HepG2 (cell line): ENCODE results near the gene NRSN2. TPM values are rescaled to one million over a fixed set of nuclear protein-coding genes. Genes with fewer than 3 reads are reported as not detected.

Source experiments
- ATAC-seq: fragments of 200-7000 bp; cut with Tn5 transposase; 3 replicates; pipeline ENCODE4 v1.9.1; 2020; ENCODE audit warnings: mild to moderate bottlenecking, moderate library complexity
- BruUV-seq: library from RNA; stranded (reverse); fragments of 400-500 nt; replicated peaks from 2 replicates; lab custom pipeline; 2021; lab: Mats Ljungman, UMichigan
- CTCF ChIA-PET: fragments of 300-600 bp; formaldehyde crosslinking; extraction: SDS; loops from one replicate; lab custom pipeline; 2021; ENCODE audit warnings: low total read pairs, inconsistent platforms, low intra/inter-chr PET ratio; lab: Yijun Ruan, JAX
- POLR2A ChIA-PET: fragments of 350-600 bp; sonication (Branson Sonifier 250); formaldehyde crosslinking; loops from one replicate; lab custom pipeline; 2020; ENCODE audit warnings: antibody characterized with exemption, inconsistent platforms; lab: Yijun Ruan, JAX
- DNase-seq: peaks from one replicate; pipeline ENCODE4 v3.0.0-alpha.2; 2015; ENCODE audit warnings: low spot score
- FAIRE-seq: peaks from 3 replicates; lab custom pipeline; 2011; peaks lifted over from hg19 to GRCh38; lab: Jason Lieb, UNC
- H2AFZ ChIP-seq: one replicate; pipeline ENCODE4 v1.6.1; 2011; ENCODE audit warnings: low read length, inconsistent platforms
- H3K27ac ChIP-seq: fragments of 300-600 bp; 3 replicates; pipeline ENCODE4 v1.8.0; 2011; ENCODE audit warnings: mixed run types, mild to moderate bottlenecking, mixed read lengths, low read length, inconsistent platforms; ENCODE audit not compliant: insufficient read depth; ENCODE audit errors: extremely low read length
- H3K27me3 ChIP-seq, 2 experiments: fragments of 200-600 bp in 1 of 2; 2 replicates in 1 of 2; 3 replicates in 1 of 2; pipeline versions ENCODE4 v1.6.0 to v1.8.0; 2011; ENCODE audit warnings: low read length in 2 of 2, mild to moderate bottlenecking in 2 of 2, moderate library complexity in 2 of 2, inconsistent platforms in 1 of 2; ENCODE audit not compliant: insufficient read depth in 2 of 2, control insufficient read depth in 1 of 2
- H3K36me3 ChIP-seq, 2 experiments: fragments of 200-600 bp in 1 of 2; replicated peaks in 1 of 2; 2 replicates in 1 of 2; 3 replicates in 1 of 2; pipeline versions ENCODE4 v1.5.1 to v1.8.0; 2011; ENCODE audit warnings: low read length in 2 of 2, inconsistent platforms in 1 of 2; ENCODE audit not compliant: insufficient read depth in 2 of 2, control insufficient read depth in 1 of 2
- H3K4me1 ChIP-seq: 2 replicates; pipeline ENCODE4 v1.5.1; 2012; ENCODE audit warnings: low read length, inconsistent platforms; ENCODE audit not compliant: insufficient read depth
- H3K4me2 ChIP-seq: 2 replicates; pipeline ENCODE4 v1.6.0; 2011; ENCODE audit warnings: low read depth, low read length, inconsistent platforms
- H3K4me3 ChIP-seq, 3 experiments: fragments of 200-600 bp in 1 of 3; sonication (generic), shearing (Covaris generic) in 1 of 3; replicated peaks in 1 of 3; 2 replicates each; pipeline ENCODE4 v1.5.1; 2011 to 2016; ENCODE audit warnings: low read length in 3 of 3, inconsistent platforms in 2 of 3, low read depth in 2 of 3, mild to moderate bottlenecking in 2 of 3, control low read depth in 1 of 3, mixed read lengths in 1 of 3; ENCODE audit not compliant: insufficient read depth in 1 of 3
- H3K79me2 ChIP-seq: one replicate; pipeline ENCODE4 v1.6.1; 2011; ENCODE audit warnings: low read length, inconsistent platforms; ENCODE audit not compliant: insufficient read depth
- H3K9ac ChIP-seq: 2 replicates; pipeline ENCODE4 v1.6.0; 2011; ENCODE audit warnings: mild to moderate bottlenecking, low read depth, low read length, inconsistent platforms; ENCODE audit not compliant: insufficient read depth
- H3K9me3 ChIP-seq: 2 replicates; pipeline ENCODE4 v1.5.1; 2012; ENCODE audit warnings: mild to moderate bottlenecking, low read length
- H4K20me1 ChIP-seq: 2 replicates; pipeline ENCODE4 v1.6.0; 2011; ENCODE audit warnings: inconsistent platforms, mild to moderate bottlenecking, low read length, moderate library complexity; ENCODE audit not compliant: insufficient read depth
- CCAR2 ChIP-seq: fragments of 200-400 bp; formaldehyde crosslinking; optimal IDR thresholded peaks from 2 replicates; pipeline ENCODE3; 2018; ENCODE audit warnings: low read depth, mild to moderate bottlenecking, low read length, moderate library complexity
- FUBP1 ChIP-seq: sonication (generic); formaldehyde crosslinking; IDR thresholded peaks from 2 replicates; pipeline ENCODE4 v1.5.1; 2020; ENCODE audit warnings: missing genetic modification reagents, mild to moderate bottlenecking, borderline replicate concordance
- MBD4 ChIP-seq: IDR thresholded peaks from 2 replicates; pipeline ENCODE4 v1.6.1; 2012; ENCODE audit warnings: low read length, inconsistent platforms, borderline replicate concordance
- NRL ChIP-seq: sonication (generic); formaldehyde crosslinking; IDR thresholded peaks from 2 replicates; pipeline ENCODE4 v1.5.0; 2020; ENCODE audit warnings: missing genetic modification reagents, mild to moderate bottlenecking, moderate library complexity, borderline replicate concordance
- SETDB1 ChIP-seq: sonication (generic); formaldehyde crosslinking; IDR thresholded peaks from 2 replicates; pipeline ENCODE4 v1.5.1; 2020; ENCODE audit warnings: missing genetic modification reagents, mild to moderate bottlenecking, borderline replicate concordance
- ZC3H4 ChIP-seq: sonication (generic); formaldehyde crosslinking; IDR thresholded peaks from 2 replicates; pipeline ENCODE4 v1.4.0; 2020; ENCODE audit warnings: missing genetic modification reagents, borderline replicate concordance
- ZNF646 ChIP-seq: sonication (generic); formaldehyde crosslinking; IDR thresholded peaks from 2 replicates; pipeline ENCODE4 v1.9.0; 2021; ENCODE audit warnings: mild to moderate bottlenecking, missing genetic modification reagents
- WGBS: methylation state at CpG from one replicate; pipeline ENCODE4 v1.1.6; 2017; ENCODE audit warnings: low lambda C conversion rate; 5-methylcytosine and 5-hydroxymethylcytosine counted together
- in situ Hi-C: cut with HindIII; loops from 2 replicates; pipeline ENCODE4 v1.10.0; 2017; ENCODE audit warnings: low pct_unique_long_range_greater_than_20kb; ENCODE audit not compliant: extremely low pct_ligation_motif_present
- intact Hi-C: fragments of 100-400 bp; cut with micrococcal nuclease; formaldehyde crosslinking; loops from one replicate; pipeline ENCODE4 v1.10.0; 2022; ENCODE audit not compliant: unreplicated experiment
- polyA plus RNA-seq, 8 experiments: library from polyadenylated mRNA; depleted of rRNA in 3 of 8; stranded (reverse) in 7 of 8; unstranded in 1 of 8; fragments of >200 nt; fragmentation: Illumina TruSeq in 4 of 8; extraction: Trizol in 4 of 8; gene quantifications; 2 replicates each; pipeline versions ENCODE4 v1.2.1 to v1.2.3, GENCODE V29; 2011 to 2016; ENCODE audit warnings: low read depth in 4 of 8, missing spikeins in 1 of 8, mixed read lengths in 1 of 8; ENCODE audit not compliant: insufficient read depth in 1 of 8
- total RNA-seq, 5 experiments: library from RNA; depleted of rRNA; stranded (reverse); fragments of >200 nt; fragmentation: Illumina TruSeq; extraction: Trizol; gene quantifications; 2 replicates each; pipeline ENCODE4 v1.2.3, GENCODE V29; 2016; ENCODE audit warnings: low read depth in 1 of 5

The NRSN2 gene
- total and polyA plus RNA-seq, 2 of the 13 experiments (the other 11 are each of a cell fraction or from before 2014, with no cell fraction given): 32.3 to 49.4 TPM

GRCh38 chr20:381581-382290 is 34.8 kb downstream of the NRSN2 start (continued):
- TF ChIP-seq NRL (CRISPR knock-in tag) (peak; percentile 52; the same call in 1 of the 2 replicates), MBD4 (no peak), SETDB1 (CRISPR knock-in tag) (no peak)

DNA sequence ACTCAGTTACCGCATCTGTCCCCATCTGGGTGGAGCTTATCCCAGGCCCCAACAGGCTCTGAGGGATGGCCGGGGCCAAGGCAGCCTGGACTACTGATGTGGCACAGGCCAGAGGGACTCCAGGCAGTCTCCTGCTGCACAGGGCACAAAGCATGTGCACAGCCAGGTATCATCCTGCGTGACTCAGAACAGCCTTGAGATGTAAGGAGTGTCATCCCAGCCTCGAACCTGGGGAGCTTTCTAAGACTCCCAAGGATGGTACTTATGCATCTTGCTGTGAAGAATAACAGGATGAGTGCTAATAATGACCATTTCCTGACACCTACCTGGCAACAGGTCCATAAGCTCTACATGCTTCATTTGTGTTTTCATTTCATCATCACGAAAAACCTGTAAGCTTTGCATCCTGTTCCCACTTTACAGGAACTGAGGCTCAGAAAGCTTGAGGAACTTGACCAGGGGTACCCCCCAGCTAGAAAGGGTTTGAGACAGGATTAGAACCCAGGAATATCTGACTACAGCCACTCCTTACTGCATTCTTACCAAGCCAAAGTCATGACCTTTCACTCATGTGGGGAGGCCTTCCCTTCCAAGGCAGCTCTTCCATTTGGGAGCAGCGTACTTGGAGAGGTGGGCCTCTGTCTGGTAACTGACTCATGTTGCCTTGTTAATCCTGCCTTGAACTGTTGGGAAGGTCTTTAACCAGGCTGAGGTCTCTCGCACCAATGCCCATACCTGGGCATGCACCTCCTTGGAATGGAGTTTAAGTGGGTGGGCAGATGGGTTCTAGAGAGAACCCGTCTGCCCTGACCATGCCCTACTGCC is 35.6 kb downstream of the NRSN2 start:
- no peak for DNase-seq
- intact Hi-C loops: loop anchor here (1.0 to 2.0 kb wide), 2 partner anchors 24 to 49 kb away; no protein-coding TSS in a partner anchor
- 52% methylated on average over 8 of the region's 8 CpGs for WGBS
- ChIA-PET CTCF (interaction anchor here (0.7 kb wide), 1 partner anchor 49 kb away, joined by 3 read pairs; no protein-coding TSS in a partner anchor), POLR2A (interaction anchor here (0.6 to 29.0 kb wide), 10 partner anchors 15 to 95 kb away, joined by 3 to 1587 read pairs (median 4); partner anchors contain the start of genes NRSN2 and RBCK1)
- no peaks in the 10 kb centered on the region for H3K9me3 ChIP-seq
- BruUV-seq: TSS peak; percentile 45
- peak overlapping the region; percentile 45 for H3K27ac ChIP-seq
- no peak overlapping the region for H2AFZ ChIP-seq
- ATAC-seq: peak; percentile 42
- no peaks in the 10 kb centered on the region; a peak in 1 of 5 replicates for H3K27me3 ChIP-seq
- H3K9ac ChIP-seq: peak overlapping the region; percentile 67
- no peak for FAIRE-seq
- H3K36me3 ChIP-seq: peaks cover 7 to 48% of the 10 kb centered on the region in 2 experiments
- H3K4me1 ChIP-seq: peaks cover 73% of the 10 kb centered on the region
- peak overlapping the region; percentile 93 to 98 (median 97) for H3K4me3 ChIP-seq
- in situ Hi-C loops: no loop called here
- H4K20me1 ChIP-seq: peaks cover 26% of the 10 kb centered on the region
- H3K4me2 ChIP-seq: peak overlapping the region; percentile 93
- peaks cover 66% of the 10 kb centered on the region for H3K79me2 ChIP-seq
- TF ChIP-seq ZC3H4 (CRISPR knock-in tag): peak; percentile 95; the same call in 1 of the 2 replicates
- TF ChIP-seq FUBP1: no peak
- TF ChIP-seq CCAR2: no peak
- TF ChIP-seq ZNF646 (CRISPR knock-in tag): peak; percentile 43
